DOHH2 (cell line): Measurements from ENCODE around the gene PRORP.

Experiments used
- H3F3A ChIP-seq: fragments of 200-600 bp; sonication (generic), shearing (Covaris generic); 2 replicates; pipeline ENCODE4 v1.6.0; 2016; ENCODE audit warnings: antibody characterized with exemption, mild to moderate bottlenecking; ENCODE audit not compliant: control insufficient read depth, insufficient read depth
- H3K27ac ChIP-seq: fragments of 200-600 bp; sonication (generic); 2 replicates; pipeline ENCODE4 v1.5.1; 2014; ENCODE audit warnings: low read depth, mild to moderate bottlenecking, low read length, moderate library complexity
- H3K27me3 ChIP-seq: fragments of 200-600 bp; sonication (generic); 2 replicates; pipeline ENCODE4 v1.6.1; 2014; ENCODE audit warnings: mild to moderate bottlenecking, low read length, mixed read lengths; ENCODE audit not compliant: control insufficient read depth
- H3K36me3 ChIP-seq: fragments of 200-600 bp; sonication (generic); 2 replicates; pipeline ENCODE4 v1.6.1; 2014; ENCODE audit warnings: mild to moderate bottlenecking, low read length, moderate library complexity, mixed read lengths; ENCODE audit not compliant: control insufficient read depth
- H3K4me1 ChIP-seq: fragments of 200-600 bp; sonication (generic); 2 replicates; pipeline ENCODE4 v1.6.1; 2014; ENCODE audit warnings: mild to moderate bottlenecking, low read length, mixed read lengths; ENCODE audit not compliant: control insufficient read depth
- H3K4me2 ChIP-seq: fragments of 200-600 bp; sonication (generic); 2 replicates; pipeline ENCODE4 v1.6.0; 2014; ENCODE audit warnings: mild to moderate bottlenecking, low read length, moderate library complexity
- H3K4me3 ChIP-seq: fragments of 200-600 bp; sonication (generic); 2 replicates; pipeline ENCODE4 v1.5.1; 2014; ENCODE audit warnings: mild to moderate bottlenecking, low read length, mixed read lengths
- H3K79me2 ChIP-seq: fragments of 200-600 bp; sonication (generic); 2 replicates; pipeline ENCODE4 v1.6.1; 2014; ENCODE audit warnings: mild to moderate bottlenecking, low read length, mixed read lengths; ENCODE audit not compliant: control insufficient read depth
- H3K9me2 ChIP-seq: fragments of 200-600 bp; sonication (generic); replicated peaks from 2 replicates; pipeline ENCODE4 v1.6.1; 2014; ENCODE audit warnings: mild to moderate bottlenecking, low read length, mixed read lengths; ENCODE audit not compliant: control insufficient read depth
- H3K9me3 ChIP-seq: fragments of 200-600 bp; sonication (generic); 2 replicates; pipeline ENCODE4 v1.6.1; 2014; ENCODE audit warnings: antibody characterized with exemption, low read length, mixed read lengths; ENCODE audit not compliant: control insufficient read depth, insufficient read depth
- H4K20me1 ChIP-seq: fragments of 200-600 bp; sonication (generic); 2 replicates; pipeline ENCODE4 v1.6.0; 2014; ENCODE audit warnings: low read depth, mild to moderate bottlenecking, antibody characterized with exemption, low read length, moderate library complexity; ENCODE audit not compliant: control insufficient read depth, insufficient read depth
- CTCF ChIP-seq: fragments of 200-600 bp; sonication (generic); IDR thresholded peaks from one replicate; pipeline ENCODE4 v1.5.1; 2014; ENCODE audit warnings: antibody characterized with exemption, mild to moderate bottlenecking, low read depth, low read length; ENCODE audit not compliant: poor library complexity, severe bottlenecking
- EZH2phosphoT487 ChIP-seq: fragments of 200-600 bp; sonication (generic); IDR thresholded peaks from 2 replicates; pipeline ENCODE4 v1.6.1; 2017; ENCODE audit warnings: borderline replicate concordance, mild to moderate bottlenecking, antibody characterized with exemption, low read length, moderate library complexity, mixed read lengths

Gene PRORP

DNA sequence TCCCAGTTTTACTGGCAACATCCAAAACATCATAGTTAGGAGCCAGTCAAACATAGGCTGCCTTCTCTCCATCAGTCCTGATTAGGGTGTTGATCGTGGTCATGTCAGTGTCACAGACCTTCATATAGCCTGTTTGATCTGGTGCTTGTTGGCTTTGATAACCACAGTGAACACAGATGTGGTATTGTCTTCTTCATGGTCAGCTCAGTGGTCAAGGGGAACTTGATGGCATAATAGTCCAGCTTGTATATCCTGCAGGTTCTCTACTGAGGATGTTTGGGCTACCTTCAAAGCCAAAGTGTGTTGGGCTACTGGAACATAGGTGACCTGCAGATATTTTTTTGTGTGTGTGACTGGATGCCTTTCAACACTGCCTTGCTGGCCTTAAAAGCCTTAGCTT lies 21.7 kb downstream of the PRORP start:
- Histone ChIP-seq H3K9me2 (no peaks in the 10 kb centered on the region), H3K4me3 (no peak overlapping the region), H3K9me3 (no peaks in the 10 kb centered on the region), H3K27me3 (no peaks in the 10 kb centered on the region), H3K27ac (no peak overlapping the region), H3K4me2 (no peak overlapping the region), H4K20me1 (0 out of 2 replicates have a peak, but pooled peaks cover 4% of the 10 kb centered on the region), H3K79me2 (peaks cover 10% of the 10 kb centered on the region), H3K4me1 (no peaks in the 10 kb centered on the region), H3K36me3 (peaks cover 11% of the 10 kb centered on the region; the same call in 1 of the 2 replicates), H3F3A (no peaks in the 10 kb centered on the region)
- no peak for TF ChIP-seq EZH2phosphoT487
- TF ChIP-seq CTCF: no peak

GRCh38 chr14:35146711-35147149 lies 24.4 kb downstream of the PRORP start:
- Histone ChIP-seq H4K20me1 (0 out of 2 replicates have a peak, but pooled peaks cover 4% of the 10 kb centered on the region), H3K9me3 (no peaks in the 10 kb centered on the region), H3K4me3 (no peak overlapping the region), H3F3A (no peaks in the 10 kb centered on the region), H3K4me2 (no peak overlapping the region), H3K36me3 (peaks cover 8% of the 10 kb centered on the region; the same call in 1 of the 2 replicates), H3K27me3 (no peaks in the 10 kb centered on the region), H3K27ac (no peak overlapping the region), H3K9me2 (no peaks in the 10 kb centered on the region), H3K4me1 (no peaks in the 10 kb centered on the region), H3K79me2 (peaks cover 5% of the 10 kb centered on the region)
- TF ChIP-seq CTCF: no peak
- TF ChIP-seq EZH2phosphoT487: no peak

DNA sequence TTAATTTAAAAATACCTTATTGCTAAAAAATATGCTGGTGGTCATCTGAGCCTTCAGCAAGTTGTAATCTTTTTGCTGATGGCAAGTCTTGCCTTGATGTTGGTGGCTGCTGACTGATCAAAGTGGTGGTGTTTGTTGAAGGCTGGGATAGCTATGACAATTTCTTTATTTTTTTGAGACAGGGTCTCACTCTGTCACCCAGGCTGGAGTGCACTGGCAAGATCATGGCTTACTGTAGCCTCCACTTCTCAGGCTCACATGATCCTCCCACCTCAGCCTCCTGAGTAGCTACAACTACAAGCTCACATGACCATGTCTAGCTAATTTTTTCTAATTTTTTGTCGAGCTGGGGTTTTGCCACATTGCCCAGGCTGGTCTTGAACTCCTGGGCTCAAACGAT lies 24.8 kb downstream of the PRORP start:
- Histone ChIP-seq H3K4me3 (no peak overlapping the region), H3K9me2 (no peaks in the 10 kb centered on the region), H3K79me2 (peaks cover 5% of the 10 kb centered on the region), H3K4me1 (no peaks in the 10 kb centered on the region), H3K36me3 (peaks cover 8% of the 10 kb centered on the region; the same call in 1 of the 2 replicates), H3K27ac (no peak overlapping the region), H3F3A (no peaks in the 10 kb centered on the region), H3K9me3 (no peaks in the 10 kb centered on the region), H3K4me2 (no peak overlapping the region), H3K27me3 (no peaks in the 10 kb centered on the region), H4K20me1 (0 out of 2 replicates have a peak, but pooled peaks cover 4% of the 10 kb centered on the region)
- TF ChIP-seq CTCF (no peak), EZH2phosphoT487 (no peak)
